ENCODE measurements around the gene TSHZ3.

The TSHZ3 gene

GRCh38 chr19:31260171-31260933, 88.9 kb downstream of the TSHZ3 start:
- DNase-seq, result no peak

DNA sequence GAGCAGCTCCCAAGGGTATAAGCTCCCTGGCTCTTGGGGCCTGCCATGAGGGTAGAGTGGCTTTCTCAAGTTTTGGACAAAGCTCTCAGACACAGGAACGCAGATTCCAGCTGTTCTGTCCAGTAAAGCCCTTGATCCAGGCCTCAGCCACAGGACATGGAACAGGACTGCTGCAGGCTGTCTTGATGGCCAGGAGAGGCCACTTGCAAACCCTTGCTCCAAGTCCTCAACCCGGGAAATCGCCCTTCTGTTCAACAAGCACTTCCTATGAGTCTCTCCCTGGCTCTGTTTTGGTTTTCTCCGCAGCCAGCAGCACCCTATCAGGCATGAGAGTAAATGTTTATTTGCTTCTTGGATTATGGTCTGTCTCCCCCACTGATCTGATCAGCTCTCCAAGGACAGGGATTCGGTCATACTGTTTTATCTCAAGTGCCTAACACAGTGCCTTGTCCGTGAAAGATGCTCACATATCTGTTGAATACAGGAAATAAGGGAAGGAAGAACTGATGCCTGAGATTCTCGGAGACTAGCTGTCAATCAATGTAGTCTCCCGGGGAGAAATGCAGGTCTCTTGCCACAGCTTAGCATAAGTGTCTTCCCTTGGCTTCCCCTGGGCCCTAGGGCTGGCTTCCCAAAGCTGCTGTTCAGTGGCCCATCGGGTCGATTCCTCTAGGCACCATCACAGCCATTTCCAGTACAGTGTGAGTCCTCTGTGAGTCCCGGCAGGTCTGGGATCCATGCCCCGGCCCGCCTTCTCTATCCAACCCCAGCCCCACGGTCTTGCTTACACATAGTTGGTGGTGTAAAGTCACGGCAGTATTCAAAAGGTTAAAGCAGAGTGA, 90.8 kb downstream of the TSHZ3 start:
- no peak for DNase-seq

DNA sequence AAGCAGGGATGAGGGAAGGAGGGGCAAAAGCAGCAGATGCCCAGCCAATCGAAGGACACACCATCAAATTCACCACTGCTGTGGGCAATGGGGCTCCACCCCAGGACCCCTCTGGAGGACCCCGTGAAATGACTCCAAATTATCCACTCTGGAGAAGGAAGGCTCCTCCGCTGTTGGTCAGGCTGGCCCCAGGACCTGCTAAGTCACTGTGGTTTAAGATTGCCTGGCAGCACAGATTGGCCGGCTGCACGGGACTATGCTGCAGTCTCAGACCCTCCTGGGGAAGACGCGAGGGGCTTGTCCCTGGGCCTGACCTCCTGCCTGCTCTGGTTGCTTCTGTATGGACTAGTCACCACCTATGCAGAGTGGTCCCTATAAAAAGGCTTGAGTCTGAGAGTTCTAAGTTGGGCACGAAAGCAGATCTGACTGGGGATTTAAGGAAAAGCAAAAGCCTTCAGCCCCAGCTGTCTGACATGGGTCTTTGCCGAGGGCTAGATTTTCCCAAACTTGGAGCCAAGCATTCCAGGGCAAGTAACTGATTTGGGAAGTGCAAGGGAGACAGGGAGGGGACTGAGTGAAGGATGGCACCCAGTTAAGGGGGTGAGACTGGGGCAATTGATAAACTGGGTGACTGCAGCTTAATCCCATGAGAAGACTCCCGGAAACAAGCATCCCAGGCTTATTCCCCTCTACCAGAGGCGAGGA, 91.7 kb downstream of the TSHZ3 start:
- DNase-seq, result no peak

GRCh38 chr19:31257025-31257424, 92.2 kb downstream of the TSHZ3 start:
- DNase-seq, result no peak

DNA sequence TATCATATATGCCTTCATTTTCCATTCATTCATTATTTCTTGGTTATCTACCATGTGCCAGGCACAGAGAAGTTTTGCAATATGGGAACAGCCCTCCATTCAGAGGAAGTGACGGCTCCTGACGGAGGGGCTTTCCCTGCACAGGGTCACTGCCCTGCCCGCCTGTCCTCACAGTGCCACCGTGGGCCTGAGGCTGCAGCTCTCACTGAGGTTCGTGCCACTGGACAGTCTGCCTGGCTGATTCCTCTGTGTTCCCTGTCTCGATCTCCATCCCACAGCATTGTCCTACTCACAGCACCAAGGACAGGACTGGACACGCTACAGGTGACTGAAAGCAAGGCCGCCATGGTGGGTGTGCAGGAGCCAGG, 92.7 kb downstream of the TSHZ3 start:
- DNase-seq, result no peak

- no peak for DNase-seq
Observed at GRCh38 chr19:31255831-31256592, 93.2 kb downstream of the TSHZ3 start.

DNA sequence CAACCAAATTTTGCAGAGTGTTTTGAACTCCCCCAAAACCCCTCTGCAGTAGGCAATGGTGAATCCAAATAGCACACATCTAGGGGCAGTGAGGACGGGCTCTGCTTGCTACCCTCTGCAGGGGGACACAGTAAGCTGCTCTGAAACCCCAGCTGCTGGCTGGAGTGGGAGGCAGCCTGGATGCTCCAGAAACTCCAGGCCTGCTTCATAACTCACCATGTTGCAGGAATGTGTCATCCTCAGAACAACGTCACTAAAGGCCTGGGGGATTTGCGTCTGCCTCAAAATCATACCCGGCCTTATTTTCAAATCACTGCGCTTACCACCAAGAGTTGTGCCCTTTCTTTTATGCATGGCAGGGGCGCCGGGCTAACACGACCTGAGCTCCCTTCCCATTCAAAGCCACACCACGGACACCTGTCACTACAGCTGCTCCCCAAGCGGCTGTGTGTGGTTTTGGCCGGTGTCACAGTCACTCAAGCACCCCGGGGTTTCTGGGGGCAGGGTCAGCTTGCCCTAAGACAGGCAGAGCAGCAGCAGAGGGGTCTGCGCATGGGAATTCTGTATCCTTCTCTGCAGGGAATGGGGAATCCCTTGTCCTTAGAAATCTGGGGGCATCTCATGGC, 93.9 kb downstream of the TSHZ3 start:
- no peak for DNase-seq

DNA sequence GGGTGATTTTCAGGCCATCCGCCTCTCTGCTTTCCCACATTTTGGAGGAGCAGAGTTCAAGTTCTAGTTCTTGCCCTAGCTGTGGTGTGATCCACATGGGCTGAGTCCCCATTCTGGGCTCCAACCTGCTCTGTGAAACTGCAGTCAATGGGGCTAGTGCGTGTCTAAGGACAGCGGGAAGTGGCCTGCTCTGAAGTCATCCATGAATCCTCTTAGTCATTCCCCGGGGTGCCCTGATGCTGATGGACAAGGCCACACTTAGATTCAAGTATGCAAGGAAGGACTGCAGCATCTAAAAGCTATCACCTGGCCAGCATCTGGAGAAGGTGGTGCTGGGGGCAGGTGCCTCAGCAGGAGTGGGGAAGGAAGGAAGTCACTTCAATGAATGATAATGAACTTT, 94.6 kb downstream of the TSHZ3 start:
- no peak for DNase-seq

- no peak for DNase-seq
Observed at GRCh38 chr19:31254180-31254551, 95.1 kb downstream of the TSHZ3 start.

DNA sequence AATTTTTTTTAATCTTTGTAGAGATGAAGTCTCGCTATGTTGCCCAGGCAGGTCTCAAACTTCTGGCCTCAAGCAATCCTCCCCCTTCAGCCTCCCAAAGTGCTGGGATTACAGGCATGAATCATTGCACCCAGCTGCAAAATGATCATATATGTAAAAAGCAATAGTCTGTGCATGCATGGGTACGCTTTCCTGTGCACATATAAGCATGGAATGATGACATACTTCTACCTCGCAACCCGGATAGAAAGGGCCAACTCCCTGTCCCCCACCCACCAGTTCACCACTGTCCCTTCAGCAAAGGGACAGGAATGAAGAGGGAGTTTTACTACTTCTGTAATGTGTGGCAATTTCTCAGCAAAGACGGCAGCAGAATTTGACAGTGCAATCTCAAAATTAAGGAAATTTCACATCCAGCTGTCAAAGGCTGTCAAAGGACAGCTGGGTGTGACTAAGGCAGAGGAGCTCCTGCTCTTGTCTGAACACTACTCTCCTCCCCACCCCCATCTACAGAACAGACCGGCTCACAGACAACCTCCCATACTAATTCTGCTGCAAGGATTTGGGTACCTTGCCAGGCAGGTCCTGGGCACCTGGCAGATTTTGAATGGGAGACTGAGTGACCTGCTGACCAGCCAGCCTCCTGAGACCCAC, 95.6 kb downstream of the TSHZ3 start:
- DNase-seq, result no peak

- no peak for DNase-seq
Observed at GRCh38 chr19:31252441-31252840, 96.8 kb downstream of the TSHZ3 start.

GRCh38 chr19:31249217-31249616, 100.0 kb downstream of the TSHZ3 start:
- no peak for DNase-seq

DNA sequence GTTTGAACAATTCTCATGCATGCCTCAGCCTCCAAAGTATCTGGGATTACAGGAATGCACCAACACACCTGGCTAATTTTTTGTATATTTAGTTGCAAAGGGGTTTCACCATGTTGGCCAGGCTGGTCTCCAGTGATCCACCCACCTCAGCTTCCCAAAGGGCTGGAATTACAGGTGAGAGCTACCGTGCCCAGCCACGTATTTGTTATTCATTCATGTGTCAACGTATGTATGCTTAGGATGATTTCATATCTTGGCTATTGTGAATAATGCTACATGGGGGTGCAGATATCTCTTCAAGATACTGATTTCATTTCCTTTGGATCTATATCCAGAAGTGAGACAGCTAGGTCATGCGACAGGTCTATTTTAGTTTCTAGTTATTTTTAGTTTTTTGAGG, 113.4 kb downstream of the TSHZ3 start:
- DNase-seq, result no peak

DNA sequence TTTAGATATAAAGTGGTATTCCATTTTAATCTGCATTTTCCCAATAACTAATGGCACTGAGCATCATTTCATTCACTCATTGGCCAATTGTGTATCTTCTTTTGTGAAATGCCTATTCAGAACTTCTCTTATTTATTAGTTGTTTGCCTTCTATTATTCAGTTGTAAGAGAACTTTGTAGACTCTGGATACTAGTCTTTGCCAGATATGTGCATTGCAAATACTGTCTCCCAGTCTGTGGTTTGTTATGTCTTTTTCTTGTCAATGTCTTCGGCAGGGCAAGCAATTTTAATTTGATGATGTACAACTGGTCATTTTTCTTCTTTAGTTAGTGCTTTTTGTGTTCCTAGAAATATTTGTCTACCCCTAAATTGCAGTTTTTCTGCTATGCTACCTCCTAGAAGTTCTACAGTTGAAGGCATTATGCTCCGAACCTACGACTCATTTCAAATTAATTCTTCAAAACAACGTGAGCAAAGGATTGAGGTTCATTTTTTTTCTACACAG, 115.9 kb downstream of the TSHZ3 start:
- DNase-seq, result no peak

- DNase-seq, result no peak
Observed at GRCh38 chr19:31232871-31233270, 116.4 kb downstream of the TSHZ3 start.

GRCh38 chr19:31232180-31232579, 117.1 kb downstream of the TSHZ3 start:
- DNase-seq, result no peak

GRCh38 chr19:31231237-31231636, 118.0 kb downstream of the TSHZ3 start:
- DNase-seq, result no peak

DNA sequence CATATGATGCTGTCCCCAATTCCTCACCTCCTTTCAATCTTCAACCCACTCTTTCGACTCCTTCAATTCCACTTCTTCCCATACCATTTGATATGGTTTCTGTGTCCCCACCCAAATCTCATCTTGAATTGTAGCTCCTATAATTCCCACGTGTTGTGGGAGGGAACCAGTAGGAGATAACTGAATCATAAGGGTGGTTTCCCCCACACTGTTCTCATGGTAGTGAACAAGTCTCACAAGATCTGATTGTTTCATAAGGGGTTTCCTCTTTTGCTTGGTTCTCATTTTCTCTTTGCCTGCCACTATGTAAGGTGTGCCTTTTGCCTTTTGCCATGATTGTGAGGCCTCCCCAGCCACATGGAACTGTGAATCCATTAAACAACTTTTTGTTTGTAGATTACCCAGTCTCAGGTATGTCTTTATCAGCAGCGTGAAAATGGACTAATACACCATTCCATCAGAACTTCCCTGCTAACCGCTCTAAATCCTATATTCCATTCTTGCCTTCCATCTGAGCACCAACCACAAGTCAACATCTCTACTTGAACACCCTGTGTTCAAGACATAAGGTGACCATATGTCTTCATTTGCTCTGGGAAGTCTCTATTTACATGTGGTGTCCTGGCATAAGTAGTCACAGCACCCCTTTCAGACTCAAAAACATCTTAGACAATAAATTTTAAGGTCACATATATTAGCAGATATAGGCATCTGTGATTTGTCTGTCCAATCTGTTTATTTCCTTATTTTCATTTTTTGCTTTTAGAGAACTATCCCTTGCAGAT, 122.9 kb downstream of the TSHZ3 start:
- DNase-seq, result no peak

All from stimulated activated naive CD4-positive, alpha-beta T cell treated with Interleukin-2 at 50 U/mL for 16 hours (primary cell).